ENCODE results near the gene CD37.

GRCh38 chr19:49357186-49357585 lies 22.0 kb downstream of the CD37 start:
- TF ChIP-seq, protein P1, sequence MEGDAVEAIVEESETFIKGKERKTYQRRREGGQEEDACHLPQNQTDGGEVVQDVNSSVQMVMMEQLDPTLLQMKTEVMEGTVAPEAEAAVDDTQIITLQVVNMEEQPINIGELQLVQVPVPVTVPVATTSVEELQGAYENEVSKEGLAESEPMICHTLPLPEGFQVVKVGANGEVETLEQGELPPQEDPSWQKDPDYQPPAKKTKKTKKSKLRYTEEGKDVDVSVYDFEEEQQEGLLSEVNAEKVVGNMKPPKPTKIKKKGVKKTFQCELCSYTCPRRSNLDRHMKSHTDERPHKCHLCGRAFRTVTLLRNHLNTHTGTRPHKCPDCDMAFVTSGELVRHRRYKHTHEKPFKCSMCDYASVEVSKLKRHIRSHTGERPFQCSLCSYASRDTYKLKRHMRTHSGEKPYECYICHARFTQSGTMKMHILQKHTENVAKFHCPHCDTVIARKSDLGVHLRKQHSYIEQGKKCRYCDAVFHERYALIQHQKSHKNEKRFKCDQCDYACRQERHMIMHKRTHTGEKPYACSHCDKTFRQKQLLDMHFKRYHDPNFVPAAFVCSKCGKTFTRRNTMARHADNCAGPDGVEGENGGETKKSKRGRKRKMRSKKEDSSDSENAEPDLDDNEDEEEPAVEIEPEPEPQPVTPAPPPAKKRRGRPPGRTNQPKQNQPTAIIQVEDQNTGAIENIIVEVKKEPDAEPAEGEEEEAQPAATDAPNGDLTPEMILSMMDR (IDR thresholded peaks at IDR 0.05; ENCODE audit: low read length) = peak; percentile 6; the same call in 1 of the 2 replicates
- no peak for TF ChIP-seq EZH2 (IDR thresholded peaks at IDR 0.05; ENCODE audit: borderline replicate concordance, low read length)
